CD4-positive, alpha-beta T cell treated with Interleukin-6 at 100 ng/mL for 8 hours (primary cell): Measurements from ENCODE around the gene CDK9.
A peak's percentile ranks its signal among the peaks of the same experiment; 100 is the strongest.
"Not testable (repeated sequence)": the region's sequence is repeated elsewhere in the genome, so short reads cannot be mapped to it uniquely, and the experiment has no call there.

Experiments used
- DNase-seq: peaks from one replicate; pipeline ENCODE4 v3.0.0-alpha.2; 2020; ENCODE audit warnings: mixed read lengths, low spot score

The CDK9 gene

GRCh38 chr9:127825319-127826051, 39.7 kb downstream of the CDK9 start:
- no peak for DNase-seq

- DNase-seq: no peak
Measured at GRCh38 chr9:127826253-127826913, 40.5 kb downstream of the CDK9 start.

- no peak for DNase-seq
Measured at GRCh38 chr9:127828262-127829031, 42.6 kb downstream of the CDK9 start.

GRCh38 chr9:127829205-127829906, 43.5 kb downstream of the CDK9 start:
- no peak for DNase-seq

- DNase-seq: peak; percentile 17
Measured at GRCh38 chr9:127832248-127832647, 46.4 kb downstream of the CDK9 start.

- no peak for DNase-seq
Measured at GRCh38 chr9:127833555-127833954, 47.7 kb downstream of the CDK9 start.

GRCh38 chr9:127835991-127836516, 50.2 kb downstream of the CDK9 start:
- DNase-seq: no peak

GRCh38 chr9:127836561-127836960, 50.7 kb downstream of the CDK9 start:
- not testable (repeated sequence) for DNase-seq

GRCh38 chr9:127837346-127837745, 51.5 kb downstream of the CDK9 start:
- no peak for DNase-seq

- no peak for DNase-seq
Measured at GRCh38 chr9:127838375-127839078, 52.7 kb downstream of the CDK9 start.
